GM18505 (cell line): Measurements from ENCODE around the gene HTR3D.
"Not testable (repeated sequence)": the region's sequence is repeated elsewhere in the genome, so short reads cannot be mapped to it uniquely, and the experiment has no call there.

ENCODE experiments used
- ATAC-seq: cut with Tn5 transposase; IDR thresholded peaks from one replicate; pipeline ENCODE4 v1.9.1; 2021; ENCODE audit not compliant: unreplicated experiment
- POLR2A ChIP-seq: IDR thresholded peaks from 4 replicates; pipeline ENCODE4 v1.6.1; 2011; ENCODE audit warnings: borderline replicate concordance; ENCODE audit not compliant: insufficient read depth, insufficient read length; ENCODE audit errors: extremely low read depth

HTR3D gene

DNA sequence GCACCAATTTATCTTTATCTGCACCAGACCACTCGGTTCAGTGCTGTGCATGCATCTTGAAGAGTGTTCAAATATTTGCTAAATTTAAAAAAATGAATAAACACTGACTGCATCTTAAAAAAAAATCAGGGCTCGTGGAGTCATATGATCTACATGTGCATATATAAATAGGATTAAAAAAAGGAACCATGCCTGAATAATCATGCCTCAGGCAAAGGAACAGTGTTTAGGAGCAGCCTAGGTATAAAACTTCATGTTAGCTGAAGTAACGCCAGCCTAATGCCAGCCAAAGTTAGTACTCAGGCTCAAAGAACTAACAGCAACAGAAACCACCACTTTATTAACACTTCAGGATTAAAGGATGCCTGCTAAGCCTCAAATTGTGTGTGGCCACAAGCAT, 23.4 kb upstream of the HTR3D start:
- TF ChIP-seq POLR2A, result no peak
- no peak for ATAC-seq

DNA sequence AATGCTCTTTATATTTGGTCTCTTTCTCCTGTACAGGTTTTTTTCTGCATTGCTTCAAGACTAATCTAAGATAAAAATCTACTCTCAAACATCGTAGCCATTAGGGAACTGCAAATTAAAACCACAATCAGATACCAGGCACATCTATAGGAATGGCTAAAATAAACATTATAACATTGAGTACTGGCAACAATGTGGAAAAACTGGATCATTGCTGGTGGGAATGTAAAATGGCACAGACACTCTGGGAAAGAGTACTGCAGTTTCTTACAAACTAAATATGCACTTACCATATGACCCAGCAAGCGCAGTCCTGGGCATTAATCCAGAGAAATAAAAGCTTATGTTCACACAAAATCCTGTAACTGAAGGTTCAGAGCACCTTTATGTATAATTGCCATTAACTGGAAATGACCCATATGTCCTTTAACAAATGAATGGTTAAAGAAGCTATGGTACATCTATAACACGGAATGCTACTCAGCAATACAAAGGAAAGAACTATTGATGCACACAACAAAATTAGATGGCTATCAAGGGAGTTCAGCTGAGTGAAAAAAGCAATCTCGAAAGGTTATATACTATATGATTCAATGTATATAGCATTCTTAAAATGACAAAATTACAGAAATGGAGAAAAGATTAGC, 20.2 kb upstream of the HTR3D start:
- no peak for TF ChIP-seq POLR2A
- ATAC-seq, result no peak

DNA sequence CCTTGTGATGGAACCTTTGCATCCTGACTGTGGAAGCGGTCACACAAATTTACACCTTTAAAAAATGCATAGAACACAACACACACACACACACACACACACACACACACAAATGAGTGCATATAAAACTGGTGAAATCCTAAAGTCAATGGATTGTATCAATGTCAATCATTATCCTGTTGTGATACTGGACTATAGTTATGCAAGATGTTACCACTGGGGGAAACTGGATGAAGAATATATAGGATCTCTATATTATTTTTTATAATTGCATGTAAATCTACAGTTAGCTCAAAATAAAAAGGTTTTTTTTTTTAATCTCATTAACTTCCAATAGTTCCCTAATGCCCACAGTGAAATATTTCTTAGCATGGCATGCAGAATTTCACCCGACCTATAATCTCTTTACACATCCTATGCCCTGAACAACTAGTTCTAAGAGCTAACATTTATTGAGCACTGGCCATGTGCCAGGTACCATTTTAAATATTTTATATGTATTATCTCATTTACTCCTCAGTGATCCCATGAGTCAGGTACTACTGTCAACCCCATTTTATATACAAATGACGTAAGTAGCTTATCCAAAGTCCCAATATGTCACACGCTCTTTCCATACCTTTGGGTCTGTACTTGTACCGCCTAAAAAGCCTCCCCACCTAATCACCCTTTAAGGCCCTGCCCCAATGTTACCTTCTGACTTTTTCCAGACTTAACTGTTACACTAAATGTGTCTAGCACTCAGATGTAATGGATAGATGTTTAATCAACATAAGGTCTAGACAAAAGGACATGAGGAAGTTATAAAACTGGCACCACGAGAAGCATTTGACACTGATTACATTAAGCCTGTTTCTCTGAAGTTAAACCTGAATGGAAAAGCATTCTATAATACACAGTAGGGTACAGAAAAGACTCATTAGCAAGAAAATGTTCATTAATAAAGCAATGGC, 19.3 kb upstream of the HTR3D start:
- TF ChIP-seq POLR2A, result no peak
- ATAC-seq, result no peak

DNA sequence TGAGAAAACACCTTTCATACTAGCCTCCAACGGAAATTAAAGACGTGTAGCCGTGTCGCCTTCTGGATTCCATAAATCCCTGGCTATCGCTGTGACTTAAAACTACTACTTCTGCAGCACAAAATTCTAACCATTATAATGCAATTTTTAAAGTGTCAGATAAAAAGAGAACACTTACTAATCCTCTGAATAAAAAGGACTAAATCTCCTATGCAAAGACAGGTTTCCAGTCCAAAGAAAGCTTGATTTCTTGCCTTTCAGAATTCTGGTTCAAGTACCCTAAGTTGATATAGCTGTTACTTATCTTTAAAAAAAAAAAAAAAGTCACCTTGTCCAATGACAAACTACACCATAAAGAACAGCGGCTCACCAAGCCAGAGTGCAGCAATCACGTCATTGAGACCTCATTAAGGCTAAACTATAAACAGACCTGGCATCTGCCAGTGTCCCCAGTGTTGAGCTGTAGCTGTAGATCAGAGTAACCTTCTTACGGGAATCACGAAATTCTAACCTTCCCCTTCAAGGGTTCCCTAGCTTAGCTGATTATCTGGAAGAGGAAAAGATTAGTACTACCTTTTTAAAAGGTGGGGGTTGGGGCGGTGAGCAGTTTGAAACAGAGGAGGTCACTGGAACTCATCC, 16.0 kb upstream of the HTR3D start:
- ATAC-seq, result no peak
- TF ChIP-seq POLR2A, result no peak

DNA sequence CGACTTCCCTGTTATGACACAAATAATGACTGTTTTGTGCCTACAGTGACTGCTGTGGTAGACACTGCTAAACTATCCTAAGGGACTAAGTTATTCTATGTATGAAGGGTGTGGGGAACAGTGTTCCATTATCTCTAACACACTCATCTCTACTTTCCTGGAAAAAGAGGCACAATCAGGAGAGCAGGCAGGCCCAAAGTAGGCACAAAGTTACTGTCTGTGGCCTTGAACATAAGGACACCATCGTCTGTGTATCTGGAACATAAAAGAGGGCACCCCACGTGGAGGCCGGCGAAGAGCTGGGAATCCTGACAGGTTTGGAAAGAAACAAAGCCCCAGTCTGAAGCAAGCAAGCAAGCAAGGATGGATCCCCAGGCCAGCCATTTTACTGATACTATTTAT, 15.4 kb upstream of the HTR3D start:
- no peak for TF ChIP-seq POLR2A
- no peak for ATAC-seq

DNA sequence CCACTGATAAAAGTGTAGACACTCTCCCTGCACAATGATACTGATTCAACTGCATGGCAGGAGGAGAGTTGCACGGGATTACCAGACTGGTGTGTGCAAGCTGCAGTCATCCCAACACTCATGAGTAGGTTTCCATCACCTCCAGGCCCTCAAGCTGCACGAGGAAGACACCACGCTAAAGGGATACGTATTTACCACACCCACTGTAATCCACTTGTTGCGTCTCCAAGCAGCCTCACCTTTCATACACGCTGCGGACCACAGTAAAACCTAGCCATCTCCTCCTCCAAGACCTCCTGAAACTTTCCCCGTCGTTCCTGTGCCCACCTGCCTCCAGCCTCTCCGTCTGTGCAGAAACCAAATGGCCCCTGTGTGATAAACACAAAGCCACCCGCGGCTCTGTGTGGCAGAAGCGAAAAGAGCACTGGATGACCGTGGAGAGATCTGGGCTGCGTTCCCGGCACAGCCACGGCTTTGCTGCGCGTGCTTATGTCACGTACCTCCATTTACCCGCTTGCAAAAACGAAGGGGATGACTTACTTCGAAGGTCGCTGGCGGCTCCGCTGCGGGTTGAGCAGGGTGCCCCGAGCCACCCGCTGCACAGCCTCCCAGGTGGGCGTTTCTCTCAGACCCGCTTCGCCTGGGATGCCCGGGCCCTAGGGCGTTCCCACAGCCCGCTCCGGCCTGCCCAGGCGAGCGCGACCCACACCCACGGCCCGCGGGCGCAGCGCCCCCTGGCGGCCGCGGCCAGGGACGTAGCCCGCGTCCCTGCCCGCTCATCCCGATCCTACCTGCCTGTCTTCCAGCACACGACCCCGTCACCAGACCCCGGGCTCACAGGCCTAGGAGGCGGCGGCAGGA, 14.5 kb upstream of the HTR3D start:
- peak; percentile 69 for ATAC-seq
- no peak for TF ChIP-seq POLR2A

DNA sequence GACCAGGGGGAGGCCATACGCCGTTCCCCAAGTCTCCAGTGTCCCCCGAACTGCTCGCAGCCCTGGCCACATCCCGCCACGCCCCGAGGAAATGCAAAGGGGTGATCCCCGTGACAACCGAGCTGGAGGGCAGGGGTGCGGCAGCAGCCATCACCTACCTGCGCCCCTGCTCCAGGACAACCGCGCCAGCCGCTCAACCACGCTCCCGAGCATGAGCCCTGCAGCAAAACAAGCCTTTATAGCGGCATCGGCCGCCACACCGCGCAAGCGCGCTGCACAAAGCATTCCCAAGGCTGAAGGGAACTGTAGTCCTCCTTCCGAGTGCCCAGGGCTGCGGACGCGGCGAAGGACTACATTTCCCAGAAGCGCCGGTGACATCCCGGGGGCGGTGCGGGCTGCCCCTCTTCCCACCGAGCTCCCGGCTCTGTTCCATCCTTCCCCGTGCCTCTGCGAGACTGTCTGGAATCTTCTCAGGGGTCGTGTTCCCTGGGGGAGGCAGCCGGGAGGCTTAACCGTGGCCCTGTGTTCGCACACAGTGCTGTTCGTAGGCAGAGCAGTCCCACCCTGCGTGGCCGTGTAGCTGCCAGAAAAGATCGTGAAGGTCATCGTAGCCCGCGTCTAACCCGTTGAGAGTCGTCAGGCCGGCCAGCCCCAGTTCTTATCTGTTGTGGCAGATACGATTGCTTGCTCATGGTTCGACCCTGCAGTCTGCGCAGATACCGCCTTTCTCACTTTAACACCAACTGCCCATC, 13.7 kb upstream of the HTR3D start, which contains the start of gene ABCC5:
Gene ABCC5 (minus strand): TSS at position 213 of the 752 bp plus-strand sequence. CDS start 3,492 bp downstream, outside the sequence.
- TF ChIP-seq POLR2A, result peak; percentile 55
- ATAC-seq, result peak; percentile 94

DNA sequence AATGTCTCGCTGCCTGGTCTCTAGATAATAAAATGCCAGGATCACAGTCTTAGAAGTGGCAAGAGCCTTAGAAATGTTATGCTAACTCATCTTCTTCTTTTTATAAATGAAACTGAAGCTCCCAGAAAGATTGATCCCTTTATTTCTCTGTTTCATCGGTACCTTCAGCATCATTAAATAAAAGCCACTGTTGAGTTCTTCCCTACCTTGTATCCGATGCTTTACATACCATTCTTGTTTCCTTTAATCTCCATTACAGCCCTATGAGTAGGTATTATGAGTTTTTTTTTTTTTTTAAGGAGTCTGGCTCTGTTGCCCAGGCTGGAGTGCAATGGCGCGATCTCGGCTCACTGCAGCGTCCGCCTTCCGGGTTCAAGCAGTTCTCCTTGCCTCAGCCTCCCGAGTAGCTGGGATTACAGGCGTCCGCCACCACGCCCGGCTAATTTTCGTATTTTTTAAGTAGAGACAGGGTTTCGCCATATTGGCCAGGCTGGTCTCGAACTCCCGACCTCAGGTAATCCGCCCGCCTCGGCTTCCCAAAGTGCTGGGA, 13.0 kb upstream of the HTR3D start:
- no peak for TF ChIP-seq POLR2A

DNA sequence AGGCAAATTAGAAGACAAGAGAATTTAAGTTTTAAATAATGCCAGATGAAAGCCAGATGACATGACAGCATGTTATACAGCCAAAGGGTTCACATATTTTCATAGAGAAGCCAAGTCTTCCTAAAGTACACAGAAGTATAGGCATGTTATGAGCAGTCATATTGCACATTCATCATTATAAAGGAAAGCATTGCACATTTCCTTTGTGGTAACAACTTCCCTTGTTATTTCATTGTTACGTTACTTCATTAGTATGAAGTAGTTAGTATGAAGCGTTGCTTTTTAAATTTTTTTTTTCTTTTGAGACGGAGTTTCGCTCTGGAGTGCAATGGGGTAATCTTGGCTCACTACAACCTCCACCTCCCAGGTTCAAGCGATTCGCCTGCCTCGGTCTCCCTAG, 9.2 kb upstream of the HTR3D start:
- no peak for ATAC-seq
- TF ChIP-seq POLR2A, result no peak

More for the DNA sequence above, 13.0 kb upstream of the HTR3D start:
- ATAC-seq, result no peak

DNA sequence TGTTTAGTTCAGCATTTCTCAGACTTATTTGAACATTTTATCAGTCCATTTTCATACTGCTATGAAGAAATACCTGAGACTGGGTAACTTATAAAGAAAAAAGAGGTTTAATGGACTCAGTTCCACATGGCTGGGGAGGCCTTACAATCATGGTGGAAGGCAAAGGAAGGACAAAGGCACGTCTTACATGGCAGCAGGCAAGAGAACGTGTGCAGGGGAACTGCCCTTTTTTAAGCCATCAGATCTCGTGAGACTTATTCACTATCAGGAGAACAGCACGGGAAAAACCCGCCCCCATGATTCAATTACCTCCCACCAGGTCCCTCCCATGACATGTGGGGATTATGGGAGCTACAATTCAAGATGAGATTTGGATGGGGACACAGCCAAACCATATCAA, 6.3 kb upstream of the HTR3D start:
- not testable (repeated sequence) for ATAC-seq

DNA sequence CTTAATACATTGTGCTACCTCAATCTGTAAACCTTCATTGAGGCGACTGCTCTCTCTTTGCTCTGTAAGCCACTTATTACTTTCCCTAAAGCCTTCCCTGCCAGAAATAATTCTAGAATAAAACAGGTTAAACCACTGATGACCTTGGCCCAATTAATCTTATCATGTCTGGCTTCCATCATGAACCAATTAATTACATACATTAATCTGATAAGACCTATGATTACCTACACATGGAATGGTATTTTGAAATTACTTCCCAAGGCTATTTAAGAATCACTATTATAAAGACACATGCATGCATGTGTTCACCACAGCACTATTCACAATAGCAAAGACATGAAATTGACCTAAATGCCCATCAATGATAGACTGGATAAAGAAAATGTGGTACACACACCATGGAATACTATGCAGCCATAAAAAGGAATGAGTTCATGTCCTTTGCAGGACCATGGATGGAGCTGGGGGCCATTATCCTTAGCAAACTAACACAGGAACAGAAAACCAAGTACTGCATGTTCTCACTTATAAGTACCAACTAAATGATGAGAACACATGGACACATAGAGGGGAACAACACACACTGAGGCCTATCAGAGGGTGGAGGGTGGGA, 3.2 kb upstream of the HTR3D start:
- ATAC-seq, result not testable (repeated sequence)

DNA sequence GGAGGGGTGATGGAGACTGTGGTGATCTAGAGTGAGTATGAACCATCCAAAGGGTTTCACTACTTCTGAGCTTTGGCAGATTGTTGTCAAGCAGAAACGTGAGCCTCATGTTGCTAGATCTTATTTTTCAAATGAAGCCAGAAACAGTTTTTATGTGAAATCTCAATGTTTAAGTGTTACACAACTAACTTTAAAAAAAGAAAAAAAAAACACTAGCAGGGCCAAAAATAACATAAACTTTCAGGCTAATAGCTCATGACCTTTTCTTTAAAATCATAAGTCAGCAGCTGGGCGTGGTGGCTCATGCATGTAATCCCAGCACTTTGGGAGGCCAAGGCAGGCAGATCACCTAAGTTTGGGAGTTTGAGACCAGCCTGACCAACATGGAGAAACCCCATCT, 2.1 kb upstream of the HTR3D start:
- no peak for ATAC-seq
- no peak for TF ChIP-seq POLR2A
